ENCODE data around the gene HDAC4.

- TF ChIP-seq CTCF (conservative IDR thresholded peaks at IDR 0.05; ENCODE audit: low read depth, low read length) (no peak), NFE2L2 (IDR thresholded peaks at IDR 0.05; ENCODE audit: low read depth, low read length) (no peak), MXI1 (IDR thresholded peaks at IDR 0.05; ENCODE audit: borderline replicate concordance, low read depth, low read length) (no peak), POLR2A (IDR thresholded peaks at IDR 0.05; ENCODE audit: low read depth, low read length) (no peak), SMC3 (IDR thresholded peaks at IDR 0.05; ENCODE audit: low read depth, low read length) (no peak), FOS (IDR thresholded peaks at IDR 0.05; ENCODE audit: low read depth, low read length) (no peak), RAD21 (IDR thresholded peaks at IDR 0.05; ENCODE audit: low read length) (no peak), MAFK (IDR thresholded peaks at IDR 0.05; ENCODE audit: low read depth, low read length) (no peak), RCOR1 (IDR thresholded peaks at IDR 0.05; ENCODE audit: insufficient replicate concordance, low read length) (no peak), RFX5 (IDR thresholded peaks at IDR 0.05; ENCODE audit: low read depth, low read length) (no peak), BHLHE40 (IDR thresholded peaks at IDR 0.05; ENCODE audit: low read depth, low read length) (no peak), ELK1 (IDR thresholded peaks at IDR 0.05; ENCODE audit: borderline replicate concordance, low read depth, low read length) (no peak), CEBPB (IDR thresholded peaks at IDR 0.05; ENCODE audit: low read depth, low read length) (no peak)
Measured at GRCh38 chr2:239238839-239239606, 161.8 kb downstream of the HDAC4 start.

Measured in IMR-90 (cell line).